GM19025 (cell line): Measurements from ENCODE around the gene NAALADL1.

Experiments
- ATAC-seq: cut with Tn5 transposase; IDR thresholded peaks from one replicate; pipeline ENCODE4 v1.9.1; 2021; ENCODE audit warnings: mild to moderate bottlenecking, low read depth, moderate library complexity; ENCODE audit not compliant: unreplicated experiment

NAALADL1 gene, protein sequence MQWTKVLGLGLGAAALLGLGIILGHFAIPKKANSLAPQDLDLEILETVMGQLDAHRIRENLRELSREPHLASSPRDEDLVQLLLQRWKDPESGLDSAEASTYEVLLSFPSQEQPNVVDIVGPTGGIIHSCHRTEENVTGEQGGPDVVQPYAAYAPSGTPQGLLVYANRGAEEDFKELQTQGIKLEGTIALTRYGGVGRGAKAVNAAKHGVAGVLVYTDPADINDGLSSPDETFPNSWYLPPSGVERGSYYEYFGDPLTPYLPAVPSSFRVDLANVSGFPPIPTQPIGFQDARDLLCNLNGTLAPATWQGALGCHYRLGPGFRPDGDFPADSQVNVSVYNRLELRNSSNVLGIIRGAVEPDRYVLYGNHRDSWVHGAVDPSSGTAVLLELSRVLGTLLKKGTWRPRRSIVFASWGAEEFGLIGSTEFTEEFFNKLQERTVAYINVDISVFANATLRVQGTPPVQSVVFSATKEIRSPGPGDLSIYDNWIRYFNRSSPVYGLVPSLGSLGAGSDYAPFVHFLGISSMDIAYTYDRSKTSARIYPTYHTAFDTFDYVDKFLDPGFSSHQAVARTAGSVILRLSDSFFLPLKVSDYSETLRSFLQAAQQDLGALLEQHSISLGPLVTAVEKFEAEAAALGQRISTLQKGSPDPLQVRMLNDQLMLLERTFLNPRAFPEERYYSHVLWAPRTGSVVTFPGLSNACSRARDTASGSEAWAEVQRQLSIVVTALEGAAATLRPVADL

DNA sequence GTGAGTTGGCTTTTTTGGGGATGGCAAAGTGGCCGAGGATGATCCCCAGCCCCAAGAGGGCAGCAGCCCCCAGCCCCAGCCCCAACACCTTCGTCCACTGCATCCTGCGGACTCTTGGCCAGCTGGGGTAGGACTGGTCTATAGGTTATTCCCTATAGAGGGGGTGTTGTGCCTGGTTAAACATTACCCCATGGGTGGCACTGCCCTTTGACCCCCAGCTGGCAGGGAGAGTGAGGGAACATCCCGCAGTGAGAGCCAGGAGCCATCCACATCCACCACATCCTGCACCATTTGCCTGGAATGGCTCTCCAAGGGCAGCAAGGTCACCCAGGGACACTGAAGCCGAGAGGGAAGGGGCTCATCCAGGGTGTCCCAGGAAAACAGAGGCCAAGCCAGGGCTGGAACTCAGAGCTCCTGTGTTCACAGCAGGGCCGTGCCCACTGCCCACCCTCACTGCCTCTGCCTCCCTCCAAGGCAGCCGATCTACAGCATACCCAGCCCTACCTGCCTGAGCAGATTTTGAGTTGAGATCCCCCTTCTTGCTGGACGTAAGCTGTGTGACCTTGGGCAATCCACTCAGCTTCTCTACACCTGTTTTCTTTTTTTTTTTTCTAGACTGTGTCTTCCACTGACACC is at the start of gene NAALADL1:
NAALADL1 (minus strand) TSS at position 135 of the 636 bp plus-strand sequence; CDS start at position 103, 32 bp downstream.
- no peak for ATAC-seq

DNA sequence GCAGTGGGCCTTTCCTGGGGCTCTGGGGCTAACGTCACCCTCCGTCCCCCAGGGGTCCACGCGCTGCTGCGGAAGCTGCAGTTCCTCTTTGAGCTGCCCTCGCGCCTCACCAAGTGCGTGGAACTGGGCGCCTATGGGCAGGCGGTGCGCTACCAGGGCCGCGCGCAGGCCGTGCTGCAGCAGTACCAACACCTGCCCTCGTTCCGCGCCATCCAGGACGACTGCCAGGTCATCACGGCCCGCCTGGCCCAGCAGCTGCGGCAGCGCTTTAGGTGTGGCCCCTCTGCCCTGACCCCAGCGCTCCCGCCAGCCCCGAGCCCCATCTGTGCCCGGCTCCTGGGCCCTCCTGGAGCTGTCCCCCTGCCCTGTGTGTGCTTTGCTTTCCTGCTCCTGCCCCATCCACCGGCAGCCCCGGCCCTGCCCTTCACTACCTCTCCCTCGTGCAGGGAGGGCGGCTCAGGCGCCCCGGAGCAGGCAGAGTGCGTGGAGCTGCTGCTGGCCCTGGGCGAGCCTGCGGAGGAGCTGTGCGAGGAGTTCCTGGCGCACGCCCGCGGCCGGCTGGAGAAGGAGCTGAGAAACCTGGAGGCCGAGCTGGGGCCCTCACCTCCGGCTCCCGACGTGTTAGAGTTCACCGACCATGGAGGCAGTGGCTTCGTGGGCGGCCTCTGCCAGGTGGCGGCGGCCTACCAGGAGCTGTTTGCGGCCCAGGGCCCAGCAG is 49.6 kb upstream of the NAALADL1 start:
- no peak for ATAC-seq

GRCh38 chr11:65107078-65107477 is 48.7 kb upstream of the NAALADL1 start:
- no peak for ATAC-seq

DNA sequence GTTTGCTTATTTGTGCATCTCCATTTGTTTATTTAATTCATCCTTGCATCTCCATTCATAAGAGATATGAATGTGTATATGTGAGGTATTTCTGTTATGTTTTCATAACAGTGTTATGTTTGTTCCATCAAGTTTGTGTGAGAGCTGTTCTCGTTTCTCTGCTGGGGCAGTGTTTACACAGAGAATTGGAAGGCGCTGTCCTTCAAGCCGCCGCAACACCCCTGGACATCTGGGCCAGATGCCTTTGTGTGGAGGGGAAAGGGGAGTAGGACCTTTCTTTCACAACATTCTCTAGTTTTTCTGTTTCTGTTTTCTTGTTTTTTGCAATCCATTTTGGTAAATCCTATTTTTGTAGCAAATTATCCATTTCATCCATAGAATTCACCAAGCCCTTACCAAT is 46.3 kb upstream of the NAALADL1 start:
- ATAC-seq = no peak

DNA sequence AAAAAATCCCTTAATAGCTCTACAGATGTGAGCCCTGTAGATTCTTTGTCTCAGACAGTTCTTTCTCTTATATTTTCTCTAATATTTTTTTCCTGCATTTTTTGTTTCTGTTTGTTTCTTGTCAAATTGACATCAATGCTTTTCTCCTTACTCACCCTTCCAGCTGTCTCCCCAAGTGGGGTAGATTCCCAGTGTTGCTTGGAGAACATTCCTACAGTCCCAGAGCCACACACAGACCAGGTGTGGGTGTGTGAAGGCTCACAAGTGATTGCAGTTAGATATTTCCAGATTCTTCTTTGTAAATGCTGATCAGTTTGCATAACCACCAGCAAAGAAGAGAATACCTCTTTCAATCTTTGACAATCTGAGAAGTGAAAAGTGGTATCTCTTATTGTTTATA is 45.1 kb upstream of the NAALADL1 start:
- ATAC-seq = no peak

- no peak for ATAC-seq
Measured at GRCh38 chr11:65102142-65103095, 44.1 kb upstream of the NAALADL1 start.

DNA sequence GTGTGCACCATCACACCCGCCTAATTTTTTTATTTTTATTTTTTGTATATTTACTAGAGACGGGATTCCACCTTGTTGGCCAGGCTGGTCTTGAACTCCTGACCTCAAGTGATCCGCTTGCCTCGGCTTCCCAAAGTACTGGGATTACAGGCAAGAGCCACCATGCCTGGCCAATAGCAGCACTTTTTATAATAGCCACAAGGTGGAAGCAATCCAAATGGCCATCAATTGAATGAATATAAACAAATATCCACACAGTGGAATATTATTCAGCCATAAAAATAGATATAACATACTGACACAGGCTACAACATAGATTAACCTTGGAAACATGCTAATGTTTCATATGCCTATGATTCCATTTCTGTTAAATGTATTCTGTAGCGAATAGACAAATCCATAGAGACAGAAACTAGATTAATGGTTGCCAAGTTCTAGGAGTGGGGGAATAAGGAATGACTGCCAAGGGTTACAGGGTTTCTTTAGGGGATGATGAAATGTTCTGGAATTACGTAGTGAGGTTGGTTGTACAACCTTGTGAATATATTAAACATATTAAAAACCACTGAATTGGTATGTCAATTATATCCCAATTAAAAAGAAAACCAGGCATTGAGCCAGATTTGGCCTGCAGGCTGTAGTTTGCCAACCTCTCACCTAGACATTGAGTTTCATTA is 42.5 kb upstream of the NAALADL1 start:
- ATAC-seq = no peak

- ATAC-seq = no peak
Measured at GRCh38 chr11:65096926-65097325, 38.6 kb upstream of the NAALADL1 start.

DNA sequence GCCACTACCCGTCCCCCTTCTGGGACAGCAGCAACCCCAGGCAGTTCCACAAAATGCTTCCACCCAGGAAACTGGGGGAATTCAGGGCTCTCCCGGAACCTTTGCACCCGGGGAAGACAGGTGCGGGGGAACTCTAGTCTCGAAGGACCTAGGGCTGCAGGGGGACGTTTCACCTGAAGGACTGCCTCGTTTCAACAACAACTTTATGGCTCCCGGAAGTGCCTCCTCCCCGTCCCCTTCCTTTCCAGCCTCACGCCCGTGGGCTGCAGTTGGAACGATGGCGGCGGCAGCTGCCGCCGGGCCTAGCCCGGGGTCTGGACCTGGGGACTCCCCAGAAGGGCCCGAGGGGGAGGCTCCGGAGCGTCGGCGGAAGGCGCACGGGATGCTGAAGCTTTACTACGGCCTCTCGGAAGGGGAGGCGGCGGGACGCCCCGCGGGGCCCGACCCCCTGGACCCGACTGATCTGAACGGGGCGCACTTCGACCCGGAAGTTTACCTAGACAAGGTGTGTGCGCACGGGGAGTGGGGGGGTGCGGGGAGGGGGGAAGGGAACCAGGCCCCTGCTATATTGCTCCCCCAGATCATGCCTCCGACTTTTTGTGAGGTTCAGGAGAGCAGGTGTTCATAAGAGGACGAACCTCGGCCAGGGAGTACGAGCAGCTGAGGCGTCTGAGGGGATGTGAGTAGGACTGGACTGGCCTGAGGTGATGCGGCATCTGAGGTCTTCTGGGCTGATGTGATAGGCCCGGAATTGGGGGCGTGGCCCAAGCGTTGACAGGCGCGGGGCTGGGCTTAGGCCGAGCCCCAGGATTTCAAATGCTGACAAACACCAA is 37.8 kb upstream of the NAALADL1 start, which contains the start of gene VPS51:
VPS51 (plus strand) TSS at position 241 of the 833 bp plus-strand sequence; CDS start at position 278, 37 bp downstream.
- peak; percentile 78 for ATAC-seq

DNA sequence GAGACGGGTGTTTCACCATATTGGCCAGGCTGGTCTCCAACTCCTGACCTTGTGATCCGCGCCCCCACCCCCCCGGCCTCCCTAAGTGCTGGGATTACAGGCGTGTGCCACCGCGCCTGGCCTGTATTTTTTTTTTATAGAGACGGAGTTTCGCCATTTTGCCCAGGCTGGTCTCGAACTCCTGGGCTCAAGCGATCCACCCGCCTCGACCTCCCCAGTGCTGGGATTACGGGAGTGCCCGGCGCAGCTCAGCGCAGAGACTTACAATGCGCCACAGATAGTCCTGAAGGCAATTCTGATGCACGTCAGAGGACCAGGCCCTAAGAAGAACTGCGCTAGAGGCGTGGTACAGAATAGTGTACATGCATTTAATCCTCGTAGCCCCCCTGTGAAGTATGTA is 37.1 kb upstream of the NAALADL1 start:
- ATAC-seq = no peak

GRCh38 chr11:65090628-65091027 is 32.3 kb upstream of the NAALADL1 start:
- ATAC-seq = no peak

DNA sequence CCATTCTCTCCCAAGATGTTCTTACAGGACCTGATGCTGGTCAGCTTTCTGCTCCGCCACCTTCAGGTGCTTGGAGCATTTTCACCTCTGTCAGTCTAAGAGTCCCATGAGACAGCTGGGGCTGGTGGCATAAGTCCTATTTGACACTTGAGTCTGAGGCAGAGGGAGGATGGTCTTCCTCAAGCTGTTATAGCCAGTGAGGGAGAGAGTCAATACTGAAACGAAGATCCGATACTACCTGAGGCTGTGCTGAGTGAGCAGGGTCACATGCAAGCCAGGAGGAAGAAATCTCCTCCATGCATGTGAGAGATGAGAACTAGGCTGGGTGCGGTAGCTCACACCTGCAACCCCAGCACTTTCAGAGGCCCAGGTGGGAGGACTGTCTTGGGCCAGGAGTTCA is 31.3 kb upstream of the NAALADL1 start:
- ATAC-seq = no peak

DNA sequence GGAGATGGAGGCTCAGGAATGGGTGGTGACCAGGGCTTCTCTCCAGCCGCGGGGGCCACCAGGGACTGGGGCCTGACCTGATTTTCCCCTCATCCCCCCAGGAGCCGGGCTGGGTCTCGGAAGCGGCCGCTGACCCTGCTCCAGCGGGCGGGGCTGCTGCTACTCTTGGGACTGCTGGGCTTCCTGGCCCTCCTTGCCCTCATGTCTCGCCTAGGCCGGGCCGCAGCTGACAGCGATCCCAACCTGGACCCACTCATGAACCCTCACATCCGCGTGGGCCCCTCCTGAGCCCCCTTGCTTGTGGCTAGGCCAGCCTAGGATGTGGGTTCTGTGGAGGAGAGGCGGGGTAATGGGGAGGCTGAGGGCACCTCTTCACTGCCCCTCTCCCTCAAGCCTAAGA is 29.5 kb upstream of the NAALADL1 start:
- no peak for ATAC-seq

DNA sequence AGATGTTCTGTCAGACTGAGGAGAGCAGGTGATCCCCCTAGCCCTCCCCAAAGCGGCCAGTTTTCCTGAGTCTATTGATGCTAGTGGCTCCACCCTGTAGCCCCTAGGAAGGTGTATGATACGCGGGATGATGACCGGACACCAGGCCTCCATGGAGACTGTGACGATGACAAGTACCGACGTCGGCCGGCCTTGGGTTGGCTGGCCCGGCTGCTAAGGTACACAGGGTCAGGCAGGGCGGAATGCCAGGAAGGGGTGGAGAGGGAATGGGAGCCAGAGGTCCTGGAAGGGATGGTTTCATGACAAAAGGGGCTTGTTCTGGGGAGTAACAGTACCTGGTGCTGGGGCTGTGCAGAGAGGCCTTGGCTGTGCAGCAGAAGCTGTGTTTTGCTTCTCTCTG is 28.9 kb upstream of the NAALADL1 start:
- ATAC-seq = no peak

- no peak for ATAC-seq
Measured at GRCh38 chr11:65086809-65087208, 28.5 kb upstream of the NAALADL1 start.

DNA sequence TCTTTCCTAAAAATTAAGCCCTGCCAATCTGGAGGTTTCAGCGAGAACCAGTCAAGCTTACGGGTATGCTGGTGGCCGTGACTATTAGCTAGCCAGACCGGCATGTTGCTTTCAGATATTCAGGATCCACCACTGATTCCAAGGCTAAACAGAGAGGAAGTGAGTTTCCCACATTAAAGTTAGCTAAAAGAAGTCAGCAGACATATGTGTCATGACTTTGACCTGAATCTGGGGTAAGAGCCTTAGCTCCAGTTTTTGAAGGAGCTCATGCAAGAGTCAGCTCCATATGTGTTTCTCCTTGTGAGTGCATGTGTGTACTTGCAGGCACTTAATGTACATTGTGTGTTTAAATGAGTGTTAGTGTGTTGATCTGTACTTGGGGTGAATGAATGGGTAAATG is 27.1 kb upstream of the NAALADL1 start:
- no peak for ATAC-seq

- no peak for ATAC-seq
Measured at GRCh38 chr11:65084598-65085375, 26.4 kb upstream of the NAALADL1 start.
